22Rv1 (cell line): ENCODE results near the gene IQGAP2.

ENCODE experiments used
- ZFX ChIP-seq: fragments of 450-650 bp; IDR thresholded peaks from 2 replicates; pipeline ENCODE4 v1.6.1; 2017; ENCODE audit warnings: antibody characterized with exemption, borderline replicate concordance
- TF ChIP-seq, protein P1 (sequence below): fragments of 450-650 bp; IDR thresholded peaks from 2 replicates; pipeline ENCODE4 v1.5.1; 2017; ENCODE audit warnings: mild to moderate bottlenecking

DNA sequence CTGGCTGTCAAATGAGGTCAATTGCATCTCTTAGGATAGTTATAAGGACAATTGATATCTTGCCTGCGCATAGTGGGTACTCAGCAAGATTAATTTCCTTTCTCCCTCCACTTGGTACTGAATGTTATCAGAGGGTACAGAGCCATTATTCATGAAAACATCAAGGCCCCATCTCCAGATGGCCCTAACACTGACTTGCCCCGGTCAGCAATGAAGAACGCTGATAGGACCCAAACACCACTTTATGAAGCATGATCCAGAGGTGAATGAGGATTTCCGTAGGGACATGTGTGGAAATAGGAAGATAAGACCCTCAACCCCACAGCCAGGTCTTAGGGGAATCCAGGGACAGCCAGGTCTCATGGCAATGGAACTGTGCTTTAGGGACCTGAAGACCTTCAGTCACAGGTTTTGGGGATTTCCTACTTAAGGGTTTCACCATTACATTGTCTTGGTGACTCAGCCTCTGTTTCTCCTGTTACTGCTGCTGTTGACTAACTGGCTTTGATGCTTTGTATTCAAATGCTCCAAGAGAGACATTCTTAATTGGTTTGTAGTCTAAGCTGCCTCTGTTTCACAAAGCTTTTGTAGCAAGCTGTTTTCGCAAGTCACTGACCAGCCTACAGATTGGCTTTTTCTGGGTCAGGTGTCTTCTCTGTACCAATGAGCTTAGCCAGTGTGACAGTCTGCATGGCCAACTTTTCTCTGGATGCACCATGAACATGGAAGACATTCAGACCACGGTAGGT, 35.3 kb upstream of the IQGAP2 start:
- TF ChIP-seq, protein P1, sequence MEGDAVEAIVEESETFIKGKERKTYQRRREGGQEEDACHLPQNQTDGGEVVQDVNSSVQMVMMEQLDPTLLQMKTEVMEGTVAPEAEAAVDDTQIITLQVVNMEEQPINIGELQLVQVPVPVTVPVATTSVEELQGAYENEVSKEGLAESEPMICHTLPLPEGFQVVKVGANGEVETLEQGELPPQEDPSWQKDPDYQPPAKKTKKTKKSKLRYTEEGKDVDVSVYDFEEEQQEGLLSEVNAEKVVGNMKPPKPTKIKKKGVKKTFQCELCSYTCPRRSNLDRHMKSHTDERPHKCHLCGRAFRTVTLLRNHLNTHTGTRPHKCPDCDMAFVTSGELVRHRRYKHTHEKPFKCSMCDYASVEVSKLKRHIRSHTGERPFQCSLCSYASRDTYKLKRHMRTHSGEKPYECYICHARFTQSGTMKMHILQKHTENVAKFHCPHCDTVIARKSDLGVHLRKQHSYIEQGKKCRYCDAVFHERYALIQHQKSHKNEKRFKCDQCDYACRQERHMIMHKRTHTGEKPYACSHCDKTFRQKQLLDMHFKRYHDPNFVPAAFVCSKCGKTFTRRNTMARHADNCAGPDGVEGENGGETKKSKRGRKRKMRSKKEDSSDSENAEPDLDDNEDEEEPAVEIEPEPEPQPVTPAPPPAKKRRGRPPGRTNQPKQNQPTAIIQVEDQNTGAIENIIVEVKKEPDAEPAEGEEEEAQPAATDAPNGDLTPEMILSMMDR = no peak
- TF ChIP-seq ZFX = no peak
